ENCODE results near the gene TDP2.
A peak's percentile ranks its signal among the peaks of the same experiment; 100 is the strongest.

TDP2 gene

GRCh38 chr6:24666641-24667377 lies at the start of gene TDP2, which contains the start of gene ACOT13:
Gene TDP2, minus strand, starts transcription at chr6:24666899. Its CDS starts 37 bp downstream, at chr6:24666862.
Gene ACOT13, plus strand, starts transcription at chr6:24667077. Its CDS starts 187 bp downstream, at chr6:24667264.
- peak; percentile 97 for DNase-seq

- DNase-seq, result no peak
These were observed 44.0 kb upstream of the TDP2 start for GRCh38 chr6:24710519-24711303.

GRCh38 chr6:24709014-24709711 lies 42.5 kb upstream of the TDP2 start:
- no peak for DNase-seq

- no peak for DNase-seq
These were observed 41.9 kb upstream of the TDP2 start for GRCh38 chr6:24708612-24709011.

- no peak for DNase-seq
These were observed 37.8 kb upstream of the TDP2 start for GRCh38 chr6:24704468-24704867.

GRCh38 chr6:24702720-24703282 lies 36.1 kb upstream of the TDP2 start:
- no peak for DNase-seq

- no peak for DNase-seq
These were observed 33.0 kb upstream of the TDP2 start for GRCh38 chr6:24699521-24700359.

GRCh38 chr6:24696097-24696496 lies 29.4 kb upstream of the TDP2 start:
- no peak for DNase-seq

GRCh38 chr6:24695635-24696034 lies 28.9 kb upstream of the TDP2 start:
- peak; percentile 68 for DNase-seq

- no peak for DNase-seq
These were observed 27.5 kb upstream of the TDP2 start for GRCh38 chr6:24694198-24694597.

GRCh38 chr6:24692848-24693592 lies 26.3 kb upstream of the TDP2 start:
- DNase-seq, result peak; percentile 42

GRCh38 chr6:24692415-24692814 lies 25.7 kb upstream of the TDP2 start:
- DNase-seq, result no peak

GRCh38 chr6:24692003-24692402 lies 25.3 kb upstream of the TDP2 start:
- DNase-seq, result no peak

- DNase-seq, result no peak
These were observed 24.9 kb upstream of the TDP2 start for GRCh38 chr6:24691550-24691949.

GRCh38 chr6:24690593-24690992 lies 23.9 kb upstream of the TDP2 start:
- no peak for DNase-seq

GRCh38 chr6:24689964-24690363 lies 23.3 kb upstream of the TDP2 start:
- DNase-seq, result no peak

- no peak for DNase-seq
These were observed 20.2 kb upstream of the TDP2 start for GRCh38 chr6:24686946-24687345.

- DNase-seq, result no peak
These were observed 19.7 kb upstream of the TDP2 start for GRCh38 chr6:24686408-24686807.

- no peak for DNase-seq
These were observed 16.9 kb upstream of the TDP2 start for GRCh38 chr6:24683297-24684296.

GRCh38 chr6:24680582-24680981 lies 13.9 kb upstream of the TDP2 start:
- DNase-seq, result no peak
